Fibroblast of villous mesenchyme (primary cell): ENCODE data around the gene ADGRL3. TPM values are rescaled to one million over a fixed set of nuclear protein-coding genes. Genes with fewer than 3 reads are reported as not detected.

Source experiments
- DNase-seq: peaks from one replicate; pipeline ENCODE4 v3.0.0-alpha.2; 2010; ENCODE audit warnings: low read depth
- H3K4me3 ChIP-seq: 2 replicates; pipeline ENCODE4 v1.5.1; 2011; ENCODE audit warnings: low read depth, mild to moderate bottlenecking, low read length
- total RNA-seq: library from RNA; depleted of rRNA; stranded (reverse); fragments of >200 nt; gene quantifications from 2 replicates; pipeline ENCODE4 v1.2.3, GENCODE V29; 2012
- TF ChIP-seq, protein P1 (sequence below): IDR thresholded peaks from 2 replicates; pipeline ENCODE4 v1.5.1; 2012; ENCODE audit warnings: low read depth, mild to moderate bottlenecking, low read length; ENCODE audit not compliant: insufficient read depth

Gene ADGRL3
- total RNA-seq, 1 donor: 2.2 TPM

DNA sequence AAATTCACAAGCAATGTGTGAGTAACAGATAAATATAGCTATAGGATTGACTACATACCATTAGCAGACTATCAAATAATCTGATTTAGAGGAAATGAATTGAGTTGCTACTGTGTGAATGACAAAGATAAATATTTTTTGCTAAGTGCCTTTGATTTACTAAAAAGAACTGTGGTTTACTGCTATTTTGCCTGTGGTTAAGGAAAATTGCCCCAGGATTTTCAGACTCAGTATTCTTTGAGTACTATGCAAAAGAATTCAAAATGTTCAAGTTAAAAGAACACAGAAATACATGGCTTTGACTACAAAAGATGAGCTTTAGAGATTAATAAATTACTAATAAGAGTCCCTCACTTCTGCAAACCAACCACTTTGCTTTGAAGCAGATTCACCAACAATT, 853.8 kb downstream of the ADGRL3 start:
- TF ChIP-seq, protein P1, sequence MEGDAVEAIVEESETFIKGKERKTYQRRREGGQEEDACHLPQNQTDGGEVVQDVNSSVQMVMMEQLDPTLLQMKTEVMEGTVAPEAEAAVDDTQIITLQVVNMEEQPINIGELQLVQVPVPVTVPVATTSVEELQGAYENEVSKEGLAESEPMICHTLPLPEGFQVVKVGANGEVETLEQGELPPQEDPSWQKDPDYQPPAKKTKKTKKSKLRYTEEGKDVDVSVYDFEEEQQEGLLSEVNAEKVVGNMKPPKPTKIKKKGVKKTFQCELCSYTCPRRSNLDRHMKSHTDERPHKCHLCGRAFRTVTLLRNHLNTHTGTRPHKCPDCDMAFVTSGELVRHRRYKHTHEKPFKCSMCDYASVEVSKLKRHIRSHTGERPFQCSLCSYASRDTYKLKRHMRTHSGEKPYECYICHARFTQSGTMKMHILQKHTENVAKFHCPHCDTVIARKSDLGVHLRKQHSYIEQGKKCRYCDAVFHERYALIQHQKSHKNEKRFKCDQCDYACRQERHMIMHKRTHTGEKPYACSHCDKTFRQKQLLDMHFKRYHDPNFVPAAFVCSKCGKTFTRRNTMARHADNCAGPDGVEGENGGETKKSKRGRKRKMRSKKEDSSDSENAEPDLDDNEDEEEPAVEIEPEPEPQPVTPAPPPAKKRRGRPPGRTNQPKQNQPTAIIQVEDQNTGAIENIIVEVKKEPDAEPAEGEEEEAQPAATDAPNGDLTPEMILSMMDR: no peak
- no peak for DNase-seq
- H3K4me3 ChIP-seq: no peak overlapping the region

DNA sequence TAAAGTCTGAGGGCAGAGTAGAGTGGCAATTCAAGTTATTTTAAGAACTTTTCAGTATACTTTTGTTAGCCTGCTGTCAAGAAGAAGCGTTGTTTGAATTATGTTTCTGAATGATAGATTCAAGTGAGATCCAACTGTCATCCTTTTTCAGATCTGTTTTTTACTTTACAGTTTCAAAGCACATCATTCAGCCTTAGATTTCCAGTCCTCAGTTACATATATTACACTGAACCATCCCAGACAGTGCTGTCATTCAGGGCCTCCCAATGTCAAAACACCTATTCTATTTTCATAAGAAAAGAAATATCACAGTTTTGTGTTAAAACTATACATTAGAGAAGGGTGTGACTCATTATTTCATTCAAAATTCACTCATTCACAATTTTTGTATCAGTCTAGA, 856.9 kb downstream of the ADGRL3 start:
- no peak overlapping the region for H3K4me3 ChIP-seq
- DNase-seq: no peak
- TF ChIP-seq, protein P1: no peak

DNA sequence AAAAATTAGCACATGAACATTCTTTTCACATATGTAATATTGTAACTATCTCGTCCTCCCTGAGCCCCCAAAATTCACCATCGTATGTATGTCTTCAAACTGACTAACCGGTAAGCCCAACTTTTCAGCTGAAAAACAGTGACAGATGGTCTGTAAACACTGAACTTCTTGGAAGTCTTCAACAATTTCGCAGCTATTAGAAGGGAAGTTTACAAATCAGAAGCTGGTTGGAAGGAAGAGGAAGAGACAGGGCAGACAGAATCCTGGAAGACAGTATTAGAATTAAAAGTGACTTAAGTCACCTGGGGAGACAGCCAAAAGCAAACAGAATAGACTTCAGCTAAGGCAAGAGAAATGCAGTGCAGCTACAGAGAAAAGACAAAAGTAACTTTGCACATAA, 858.4 kb downstream of the ADGRL3 start:
- TF ChIP-seq, protein P1: no peak

DNA sequence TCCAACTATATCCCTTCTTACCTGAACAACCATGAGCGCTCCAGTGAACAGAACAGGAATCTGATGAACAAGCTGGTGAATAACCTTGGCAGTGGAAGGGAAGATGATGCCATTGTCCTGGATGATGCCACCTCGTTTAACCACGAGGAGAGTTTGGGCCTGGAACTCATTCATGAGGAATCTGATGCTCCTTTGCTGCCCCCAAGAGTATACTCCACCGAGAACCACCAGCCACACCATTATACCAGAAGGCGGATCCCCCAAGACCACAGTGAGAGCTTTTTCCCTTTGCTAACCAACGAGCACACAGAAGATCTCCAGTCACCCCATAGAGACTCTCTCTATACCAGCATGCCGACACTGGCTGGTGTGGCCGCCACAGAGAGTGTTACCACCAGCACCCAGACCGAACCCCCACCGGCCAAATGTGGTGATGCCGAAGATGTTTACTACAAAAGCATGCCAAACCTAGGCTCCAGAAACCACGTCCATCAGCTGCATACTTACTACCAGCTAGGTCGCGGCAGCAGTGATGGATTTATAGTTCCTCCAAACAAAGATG, 870.2 kb downstream of the ADGRL3 start:
- H3K4me3 ChIP-seq: no peak overlapping the region
- no peak for DNase-seq
- TF ChIP-seq, protein P1: no peak

More for the DNA sequence above, 858.4 kb downstream of the ADGRL3 start:
- DNase-seq: no peak
- no peak overlapping the region for H3K4me3 ChIP-seq

DNA sequence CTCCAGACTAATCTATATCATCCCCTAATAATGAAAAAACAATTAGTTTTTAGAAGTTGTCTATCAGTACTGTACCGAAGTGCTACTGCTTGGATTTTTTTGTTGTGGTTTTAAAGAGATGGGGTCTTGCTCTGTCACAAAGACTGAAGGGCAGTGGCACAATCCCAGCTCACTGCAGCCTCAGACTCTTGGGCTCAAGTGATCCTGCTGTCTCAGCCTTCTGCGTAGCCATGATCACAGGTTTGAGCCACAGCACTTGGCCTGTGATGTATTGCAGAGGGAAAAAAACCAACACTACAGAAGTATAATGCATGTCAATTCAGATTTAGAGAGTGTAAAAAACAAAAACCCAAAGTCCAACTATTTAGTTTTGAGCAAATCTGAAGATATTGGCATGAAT, 875.0 kb downstream of the ADGRL3 start:
- TF ChIP-seq, protein P1: no peak
- H3K4me3 ChIP-seq: no peak overlapping the region
- DNase-seq: no peak

DNA sequence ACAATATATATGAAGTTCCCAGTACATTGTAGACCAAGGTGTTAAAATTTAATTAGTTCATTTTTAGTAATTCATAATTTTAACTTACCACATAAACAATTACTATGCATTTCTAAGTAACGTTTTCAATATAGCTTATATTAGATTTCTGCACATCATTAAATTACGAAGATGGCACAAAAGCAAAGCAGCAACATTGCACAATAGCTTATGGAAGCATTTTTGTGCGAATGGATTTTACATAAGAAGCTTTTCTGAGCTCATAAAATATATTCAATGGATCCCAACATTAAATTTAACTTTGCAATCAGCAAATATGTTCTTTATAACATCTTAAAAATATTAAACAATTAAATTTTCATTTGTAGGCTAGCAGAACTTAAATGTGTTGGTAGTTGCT, 875.4 kb downstream of the ADGRL3 start:
- H3K4me3 ChIP-seq: no peak overlapping the region
- DNase-seq: no peak
- TF ChIP-seq, protein P1: no peak

DNA sequence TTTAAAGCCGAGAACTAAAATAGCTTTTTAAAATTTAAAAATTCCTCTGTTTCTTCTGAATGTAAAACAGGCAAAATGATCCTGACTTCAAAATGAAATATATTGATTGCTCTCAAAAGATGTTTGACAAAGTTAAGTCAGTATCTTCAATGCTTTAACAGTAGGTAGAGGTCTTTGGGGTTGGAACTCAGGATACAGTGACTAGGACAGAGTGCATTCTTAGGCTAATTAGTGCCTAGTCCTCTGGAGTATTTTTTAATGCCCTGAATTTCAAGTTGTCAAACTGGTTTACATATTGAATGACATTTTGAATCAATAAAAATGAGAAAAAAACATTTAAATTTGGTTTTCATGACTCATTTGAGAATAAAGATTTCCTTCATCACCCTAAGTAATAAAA, 877.3 kb downstream of the ADGRL3 start:
- H3K4me3 ChIP-seq: no peak overlapping the region
- no peak for DNase-seq
- TF ChIP-seq, protein P1: no peak
